ENCODE data around the gene PPL.
A peak's percentile ranks its signal among the peaks of the same experiment; 100 is the strongest.

Gene PPL

DNA sequence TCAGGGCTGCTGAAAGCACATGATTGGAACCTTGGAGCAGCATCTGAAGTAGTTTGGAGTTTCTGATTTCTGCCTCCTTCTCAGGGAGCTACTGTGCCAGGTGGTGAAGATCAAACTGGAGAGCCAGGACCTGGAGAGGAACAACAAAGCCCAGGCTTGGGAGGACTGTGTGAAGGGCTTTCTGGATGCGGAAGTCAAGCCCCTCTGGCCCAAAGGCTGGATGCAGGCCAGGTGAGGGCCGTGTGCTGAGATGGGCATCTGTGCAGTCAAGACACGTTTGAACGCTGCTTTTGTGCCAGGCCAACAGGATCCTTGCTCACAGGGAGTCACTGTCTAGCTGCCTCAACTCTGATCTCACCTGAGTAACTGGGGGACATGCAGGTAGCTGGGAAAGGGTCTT lies 65.9 kb downstream of the PPL start:
- ChIA-PET POLR2A (ENCODE audit: low non-redundant PET) (no interaction called here), CTCF (no interaction called here)
- TF ChIP-seq, protein P1, sequence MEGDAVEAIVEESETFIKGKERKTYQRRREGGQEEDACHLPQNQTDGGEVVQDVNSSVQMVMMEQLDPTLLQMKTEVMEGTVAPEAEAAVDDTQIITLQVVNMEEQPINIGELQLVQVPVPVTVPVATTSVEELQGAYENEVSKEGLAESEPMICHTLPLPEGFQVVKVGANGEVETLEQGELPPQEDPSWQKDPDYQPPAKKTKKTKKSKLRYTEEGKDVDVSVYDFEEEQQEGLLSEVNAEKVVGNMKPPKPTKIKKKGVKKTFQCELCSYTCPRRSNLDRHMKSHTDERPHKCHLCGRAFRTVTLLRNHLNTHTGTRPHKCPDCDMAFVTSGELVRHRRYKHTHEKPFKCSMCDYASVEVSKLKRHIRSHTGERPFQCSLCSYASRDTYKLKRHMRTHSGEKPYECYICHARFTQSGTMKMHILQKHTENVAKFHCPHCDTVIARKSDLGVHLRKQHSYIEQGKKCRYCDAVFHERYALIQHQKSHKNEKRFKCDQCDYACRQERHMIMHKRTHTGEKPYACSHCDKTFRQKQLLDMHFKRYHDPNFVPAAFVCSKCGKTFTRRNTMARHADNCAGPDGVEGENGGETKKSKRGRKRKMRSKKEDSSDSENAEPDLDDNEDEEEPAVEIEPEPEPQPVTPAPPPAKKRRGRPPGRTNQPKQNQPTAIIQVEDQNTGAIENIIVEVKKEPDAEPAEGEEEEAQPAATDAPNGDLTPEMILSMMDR (conservative IDR thresholded peaks at IDR 0.05; ENCODE audit: low read depth) = no peak
- peak overlapping the region; percentile 11; the same call in 1 of the 2 replicates for H3K27ac ChIP-seq
- DNase-seq (ENCODE audit: low spot score) = no peak

DNA sequence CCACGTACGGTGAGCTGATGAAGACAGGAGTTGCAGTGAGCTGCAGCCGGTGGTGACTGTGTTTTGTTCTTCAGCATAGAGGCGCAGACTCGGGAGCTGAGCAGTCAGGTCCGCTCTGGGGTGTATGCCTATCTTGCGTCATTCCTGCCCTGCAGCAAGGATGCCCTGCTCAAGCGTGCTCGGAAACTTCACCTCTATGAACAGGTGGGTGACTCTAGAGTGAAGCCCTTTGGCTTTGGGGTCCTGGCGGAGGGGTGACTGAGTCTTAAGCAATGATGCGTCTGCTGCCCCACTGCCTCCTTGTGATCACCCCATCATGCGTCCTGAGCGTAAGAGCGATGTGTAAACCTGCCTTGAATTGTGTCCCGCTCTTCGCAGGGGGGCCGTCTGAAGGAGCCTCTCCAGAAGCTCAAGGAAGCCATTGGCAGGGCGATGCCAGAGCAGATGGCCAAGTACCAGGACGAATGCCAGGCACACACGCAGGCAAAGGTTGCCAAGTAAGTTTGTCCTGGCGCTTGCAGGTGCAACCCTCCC lies 66.7 kb downstream of the PPL start:
- peak overlapping the region; percentile 11; the same call in 1 of the 2 replicates for H3K27ac ChIP-seq
- CTCF ChIA-PET = no interaction called here
- TF ChIP-seq, protein P1 (conservative IDR thresholded peaks at IDR 0.05; ENCODE audit: low read depth) = no peak
- no peak for DNase-seq (ENCODE audit: low spot score)
- POLR2A ChIA-PET (ENCODE audit: low non-redundant PET) = no interaction called here

DNA sequence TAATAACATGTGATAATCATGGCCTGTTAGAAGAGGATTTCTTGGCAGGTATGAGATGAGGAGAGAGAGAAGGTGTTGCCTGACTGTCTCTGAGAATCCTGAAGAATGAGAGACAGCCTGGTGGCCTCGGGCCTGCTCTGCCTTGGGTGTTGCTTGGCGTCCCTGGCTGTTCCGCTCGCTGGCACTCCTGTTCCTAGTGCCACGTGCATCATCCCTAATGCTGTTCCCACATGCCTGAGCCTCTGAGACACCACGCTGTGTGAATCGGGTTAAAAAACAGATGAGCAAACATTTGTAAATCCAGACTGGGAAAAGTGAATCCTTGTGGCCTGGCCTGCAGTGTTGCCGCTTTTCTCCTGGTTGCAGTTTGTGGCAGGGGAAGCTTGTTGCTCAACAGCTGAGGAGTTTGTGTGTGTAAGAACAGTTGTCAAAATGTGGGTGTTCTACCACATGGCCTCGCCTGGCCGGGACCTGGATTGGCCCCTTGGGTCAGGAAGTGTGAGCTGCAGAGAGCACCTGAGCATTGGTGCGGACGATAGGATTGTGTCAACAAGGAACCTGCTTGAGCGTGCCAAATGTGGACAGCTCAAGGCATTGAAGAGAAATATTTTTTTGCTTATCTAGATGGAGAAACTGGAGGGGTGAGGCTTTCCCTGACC lies 67.7 kb downstream of the PPL start:
- DNase-seq (ENCODE audit: low spot score) = no peak
- ChIA-PET POLR2A (ENCODE audit: low non-redundant PET) (interaction anchor here (0.6 kb wide), 1 partner anchor 31 kb away, joined by 4 read pairs; no protein-coding TSS in a partner anchor), CTCF (no interaction called here)
- TF ChIP-seq, protein P1 (conservative IDR thresholded peaks at IDR 0.05; ENCODE audit: low read depth) = no peak
- peak overlapping the region; percentile 21; the same call in 1 of the 2 replicates for H3K27ac ChIP-seq

DNA sequence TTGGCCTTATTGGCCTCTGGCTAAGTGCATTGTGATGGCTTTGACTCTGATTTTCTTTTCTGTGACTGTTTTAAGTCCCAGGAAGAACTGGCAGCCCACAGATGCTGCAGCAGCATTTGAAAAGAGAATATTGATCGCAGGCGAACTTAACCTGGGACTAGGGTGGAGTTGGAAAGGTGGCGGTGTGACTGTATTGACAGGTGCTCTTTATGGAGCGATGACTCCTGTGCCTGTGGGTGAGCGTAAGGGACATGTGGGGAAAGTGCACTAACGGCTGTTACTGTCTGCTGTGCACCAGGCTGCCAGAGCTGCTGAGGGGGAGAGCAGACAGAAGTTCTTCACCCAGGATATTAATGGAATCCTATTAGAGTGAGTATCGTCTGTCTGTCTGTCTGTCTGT lies 68.4 kb downstream of the PPL start:
- H3K27ac ChIP-seq = no peak overlapping the region
- no peak for DNase-seq (ENCODE audit: low spot score)
- POLR2A ChIA-PET (ENCODE audit: low non-redundant PET) = no interaction called here
- CTCF ChIA-PET = no interaction called here
- TF ChIP-seq, protein P1 (conservative IDR thresholded peaks at IDR 0.05; ENCODE audit: low read depth) = no peak

DNA sequence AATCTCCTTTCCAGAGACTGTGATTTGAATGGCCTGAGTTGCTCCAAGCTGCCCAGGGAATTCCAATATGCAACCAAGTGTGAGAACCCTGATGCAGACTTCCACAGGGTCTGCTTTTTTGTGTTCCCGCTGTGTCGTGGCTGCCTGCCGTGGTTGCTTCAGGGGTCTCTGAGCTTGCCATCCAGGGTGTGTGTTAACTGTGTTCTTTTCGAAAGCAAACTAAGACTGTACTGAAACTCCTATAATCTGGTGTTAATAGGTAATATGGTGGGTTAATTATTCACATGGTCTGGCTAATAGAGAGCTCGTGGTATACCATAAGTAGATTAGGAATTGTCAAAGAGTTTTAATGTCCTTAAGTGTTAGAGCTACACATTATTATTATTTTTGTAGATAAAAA lies 68.9 kb downstream of the PPL start:
- DNase-seq (ENCODE audit: low spot score) = no peak
- ChIA-PET POLR2A (ENCODE audit: low non-redundant PET) (no interaction called here), CTCF (no interaction called here)
- no peak overlapping the region for H3K27ac ChIP-seq
- TF ChIP-seq, protein P1 (conservative IDR thresholded peaks at IDR 0.05; ENCODE audit: low read depth) = no peak

DNA sequence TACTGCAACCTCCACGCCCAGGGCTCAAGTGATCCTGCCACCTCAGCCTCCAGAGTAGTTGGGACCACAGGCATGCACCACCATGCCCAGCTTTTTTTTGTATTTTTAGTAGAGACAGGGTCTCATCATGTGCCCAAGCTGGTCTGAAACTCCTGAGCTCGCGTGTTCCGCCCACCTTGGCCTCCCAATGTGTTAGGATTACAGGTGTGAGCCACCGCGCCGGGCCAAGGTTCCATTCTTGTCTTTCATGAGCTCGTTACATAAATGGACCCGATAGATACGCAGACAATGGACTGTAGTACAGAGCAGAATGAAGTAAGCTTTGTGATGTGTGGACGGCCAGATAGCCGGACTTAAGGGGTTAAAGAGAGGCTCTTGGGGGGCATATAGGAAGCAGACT lies 70.4 kb downstream of the PPL start:
- DNase-seq (ENCODE audit: low spot score) = no peak
- ChIA-PET CTCF (interaction anchor here (0.6 kb wide), 1 partner anchor 15 kb away, joined by 3 read pairs; no protein-coding TSS in a partner anchor), POLR2A (ENCODE audit: low non-redundant PET) (interaction anchor here (0.5 to 0.6 kb wide), 2 partner anchors 51 to 82 kb away, joined by 3 to 4 read pairs; no protein-coding TSS in a partner anchor)
- TF ChIP-seq, protein P1 (conservative IDR thresholded peaks at IDR 0.05; ENCODE audit: low read depth) = no peak
- H3K27ac ChIP-seq = no peak overlapping the region
